ENCODE measurements around the gene MPI. TPM values are rescaled to one million over a fixed set of nuclear protein-coding genes. Genes with fewer than 3 reads are reported as not detected.

MPI gene
- total RNA-seq, 4 donors from 2014 or later: 28.8 to 73.3 (median 33.7) TPM

- Histone ChIP-seq H3K9me3 (no peaks in the 10 kb centered on the region), H3K4me1 (no peaks in the 10 kb centered on the region), H3K36me3 (no peaks in the 10 kb centered on the region), H3K27ac (no peak overlapping the region), H3K27me3 (no peaks in the 10 kb centered on the region), H3K4me3 (no peak overlapping the region)
- TF ChIP-seq CTCF (IDR thresholded peaks at IDR 0.05) (no peak), POLR2A (IDR thresholded peaks at IDR 0.05) (no peak)
- no peak for DNase-seq
- intact Hi-C loops (cut with DNase I; ENCODE audit: low total_unique reads): no loop called here
These were observed 39.4 kb upstream of the MPI start for GRCh38 chr15:74850393-74850792.

GRCh38 chr15:74851960-74852359 is 37.9 kb upstream of the MPI start:
- Histone ChIP-seq H3K27me3 (no peaks in the 10 kb centered on the region), H3K27ac (no peak overlapping the region), H3K4me3 (no peak overlapping the region), H3K9me3 (no peaks in the 10 kb centered on the region), H3K36me3 (no peaks in the 10 kb centered on the region), H3K4me1 (no peaks in the 10 kb centered on the region)
- TF ChIP-seq CTCF (IDR thresholded peaks at IDR 0.05) (no peak), POLR2A (IDR thresholded peaks at IDR 0.05) (no peak)
- DNase-seq: no peak
- intact Hi-C loops (cut with DNase I; ENCODE audit: low total_unique reads): no loop called here

GRCh38 chr15:74854453-74855022 is 35.3 kb upstream of the MPI start:
- Histone ChIP-seq H3K4me1 (no peaks in the 10 kb centered on the region), H3K36me3 (no peaks in the 10 kb centered on the region), H3K4me3 (no peak overlapping the region), H3K27ac (no peak overlapping the region), H3K9me3 (no peaks in the 10 kb centered on the region), H3K27me3 (no peaks in the 10 kb centered on the region)
- no peak for TF ChIP-seq POLR2A (IDR thresholded peaks at IDR 0.05)
- no peak for TF ChIP-seq CTCF (IDR thresholded peaks at IDR 0.05)
- intact Hi-C loops (cut with DNase I; ENCODE audit: low total_unique reads): no loop called here
- no peak for DNase-seq

- Histone ChIP-seq H3K4me3 (no peak overlapping the region), H3K4me1 (no peaks in the 10 kb centered on the region), H3K36me3 (no peaks in the 10 kb centered on the region), H3K9me3 (no peaks in the 10 kb centered on the region), H3K27me3 (no peaks in the 10 kb centered on the region), H3K27ac (no peak overlapping the region)
- no peak for DNase-seq
- TF ChIP-seq POLR2A (IDR thresholded peaks at IDR 0.05) (no peak), CTCF (IDR thresholded peaks at IDR 0.05) (no peak)
- intact Hi-C loops (cut with DNase I; ENCODE audit: low total_unique reads): no loop called here
These were observed 34.0 kb upstream of the MPI start for GRCh38 chr15:74855857-74856256.

GRCh38 chr15:74856537-74856936 is 33.3 kb upstream of the MPI start:
- TF ChIP-seq POLR2A (IDR thresholded peaks at IDR 0.05): no peak
- no peak for TF ChIP-seq CTCF (IDR thresholded peaks at IDR 0.05)
- no peak overlapping the region for H3K27ac ChIP-seq
- DNase-seq: no peak
- H3K36me3 ChIP-seq: no peaks in the 10 kb centered on the region
- no peak overlapping the region for H3K4me3 ChIP-seq
- H3K27me3 ChIP-seq: no peaks in the 10 kb centered on the region
- no peaks in the 10 kb centered on the region for H3K4me1 ChIP-seq
- intact Hi-C loops (cut with DNase I; ENCODE audit: low total_unique reads): no loop called here
- H3K9me3 ChIP-seq: no peaks in the 10 kb centered on the region
